ENCODE measurements around the gene SUGP2.
"Not testable (repeated sequence)": the region's sequence is repeated elsewhere in the genome, so short reads cannot be mapped to it uniquely, and the experiment has no call there.

Gene SUGP2

GRCh38 chr19:18961767-18962620 lies 71.3 kb downstream of the SUGP2 start:
- WGBS (ENCODE audit: insufficient coverage), result 26% methylated on average over 23 of the region's 26 CpGs
- H3K27ac ChIP-seq (ENCODE audit: insufficient read depth in 1 of 2, low read depth in 1 of 2, low read length in 2 of 2, poor library complexity in 1 of 2, severe bottlenecking in 2 of 2), result no peak overlapping the region
- ChIA-PET CTCF (no interaction called here), POLR2A (no interaction called here)
- no peaks in the 10 kb centered on the region for H3K9me3 ChIP-seq (ENCODE audit: control extremely low read depth in 1 of 5, control insufficient read depth in 4 of 5, insufficient read depth in 2 of 5, low read depth in 1 of 5, low read length in 4 of 5)
- H3K4me3 ChIP-seq (ENCODE audit: control insufficient read depth in 1 of 7, extremely low read depth in 1 of 7, insufficient read depth in 4 of 7, low read depth in 2 of 7, low read length in 6 of 7), result peak overlapping the region in 1 of 7 experiments; percentile 33
- H3K4me1 ChIP-seq (ENCODE audit: control extremely low read depth in 1 of 4, control insufficient read depth in 4 of 4, insufficient read depth in 4 of 4, low read length in 3 of 4), result peaks cover 0 to 8% (median 5%) of the 10 kb centered on the region in 4 experiments
- peaks cover 0 to 11% (median 2%) of the 10 kb centered on the region in 5 experiments for H3K27me3 ChIP-seq (replicated peaks in 2 of 5; ENCODE audit: control insufficient read depth in 4 of 5, insufficient read depth in 5 of 5, low read length in 4 of 5)
- no peaks in the 10 kb centered on the region for H3K36me3 ChIP-seq (ENCODE audit: control insufficient read depth in 4 of 4, insufficient read depth in 4 of 4, low read length in 3 of 4)
- peak in 2 of 3 donors; percentile 44 to 51 for DNase-seq

DNA sequence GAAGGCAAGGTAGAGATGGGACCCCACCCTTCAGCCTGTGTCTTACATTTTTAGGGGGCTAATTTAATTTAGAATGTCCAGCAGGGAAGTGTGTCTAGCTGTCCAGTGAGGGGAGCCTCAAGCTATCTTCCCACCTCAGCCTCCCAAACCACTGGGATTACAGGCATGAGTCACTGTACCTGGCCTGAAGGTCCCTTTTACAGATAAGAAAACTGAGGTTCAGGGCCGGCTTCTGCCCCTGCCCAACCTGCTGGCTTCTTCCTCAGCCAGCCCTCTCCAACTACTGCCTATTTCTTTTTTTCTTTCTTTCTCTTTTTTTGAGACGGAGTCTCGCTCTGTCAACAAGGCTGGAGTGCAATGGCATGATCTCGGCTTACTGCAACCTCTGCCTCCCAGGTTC lies 72.9 kb downstream of the SUGP2 start:
- Histone ChIP-seq H3K4me3 (ENCODE audit: control insufficient read depth in 1 of 7, extremely low read depth in 1 of 7, insufficient read depth in 4 of 7, low read depth in 2 of 7, low read length in 6 of 7) (no peak overlapping the region), H3K36me3 (ENCODE audit: control insufficient read depth in 4 of 4, insufficient read depth in 4 of 4, low read length in 3 of 4) (no peaks in the 10 kb centered on the region), H3K9me3 (ENCODE audit: control extremely low read depth in 1 of 5, control insufficient read depth in 4 of 5, insufficient read depth in 2 of 5, low read depth in 1 of 5, low read length in 4 of 5) (no peaks in the 10 kb centered on the region), H3K27me3 (replicated peaks in 2 of 5; ENCODE audit: control insufficient read depth in 4 of 5, insufficient read depth in 5 of 5, low read length in 4 of 5) (peaks cover 0 to 11% (median 2%) of the 10 kb centered on the region in 5 experiments), H3K4me1 (ENCODE audit: control extremely low read depth in 1 of 4, control insufficient read depth in 4 of 4, insufficient read depth in 4 of 4, low read length in 3 of 4) (peaks cover 0 to 6% (median 2%) of the 10 kb centered on the region in 4 experiments), H3K27ac (ENCODE audit: insufficient read depth in 1 of 2, low read depth in 1 of 2, low read length in 2 of 2, poor library complexity in 1 of 2, severe bottlenecking in 2 of 2) (no peak overlapping the region)
- ChIA-PET POLR2A (no interaction called here), CTCF (interaction anchor here (0.6 kb wide), 1 partner anchor 70 kb away, joined by 3 read pairs; no protein-coding TSS in a partner anchor)
- 90% methylated on average over 3 of the region's 4 CpGs for WGBS (ENCODE audit: insufficient coverage)
- no peak for DNase-seq

GRCh38 chr19:18955042-18955441 lies 78.3 kb downstream of the SUGP2 start:
- no peak overlapping the region for H3K27ac ChIP-seq (ENCODE audit: insufficient read depth in 1 of 2, low read depth in 1 of 2, low read length in 2 of 2, poor library complexity in 1 of 2, severe bottlenecking in 2 of 2)
- H3K9me3 ChIP-seq (ENCODE audit: control extremely low read depth in 1 of 5, control insufficient read depth in 4 of 5, insufficient read depth in 2 of 5, low read depth in 1 of 5, low read length in 4 of 5), result no peaks in the 10 kb centered on the region
- no peaks in the 10 kb centered on the region for H3K36me3 ChIP-seq (ENCODE audit: control insufficient read depth in 4 of 4, insufficient read depth in 4 of 4, low read length in 3 of 4)
- CTCF ChIA-PET, result interaction anchor here (1.3 to 1.6 kb wide), 2 partner anchors 8 to 32 kb away, joined by 3 to 6 read pairs; no protein-coding TSS in a partner anchor
- no peaks in the 10 kb centered on the region for H3K4me1 ChIP-seq (ENCODE audit: control extremely low read depth in 1 of 4, control insufficient read depth in 4 of 4, insufficient read depth in 4 of 4, low read length in 3 of 4)
- H3K4me3 ChIP-seq (ENCODE audit: control insufficient read depth in 1 of 7, extremely low read depth in 1 of 7, insufficient read depth in 4 of 7, low read depth in 2 of 7, low read length in 6 of 7), result no peak overlapping the region
- 97% methylated on average over 2 of the region's 2 CpGs for WGBS (ENCODE audit: insufficient coverage)
- DNase-seq, result no peak
- peaks cover 0 to 2% (median 0%) of the 10 kb centered on the region in 5 experiments for H3K27me3 ChIP-seq (replicated peaks in 2 of 5; ENCODE audit: control insufficient read depth in 4 of 5, insufficient read depth in 5 of 5, low read length in 4 of 5)
- POLR2A ChIA-PET, result no interaction called here

- CTCF ChIA-PET, result interaction anchor here (1.5 kb wide), 1 partner anchor 14 kb away, joined by 4 read pairs; no protein-coding TSS in a partner anchor
- Histone ChIP-seq H3K4me1 (ENCODE audit: control extremely low read depth in 1 of 4, control insufficient read depth in 4 of 4, insufficient read depth in 4 of 4, low read length in 3 of 4) (no peaks in the 10 kb centered on the region), H3K27me3 (replicated peaks in 2 of 5; ENCODE audit: control insufficient read depth in 4 of 5, insufficient read depth in 5 of 5, low read length in 4 of 5) (no peaks in the 10 kb centered on the region), H3K9me3 (ENCODE audit: control extremely low read depth in 1 of 5, control insufficient read depth in 4 of 5, insufficient read depth in 2 of 5, low read depth in 1 of 5, low read length in 4 of 5) (no peaks in the 10 kb centered on the region), H3K36me3 (ENCODE audit: control insufficient read depth in 4 of 4, insufficient read depth in 4 of 4, low read length in 3 of 4) (no peaks in the 10 kb centered on the region), H3K27ac (ENCODE audit: insufficient read depth in 1 of 2, low read depth in 1 of 2, low read length in 2 of 2, poor library complexity in 1 of 2, severe bottlenecking in 2 of 2) (no peak overlapping the region), H3K4me3 (ENCODE audit: control insufficient read depth in 1 of 7, extremely low read depth in 1 of 7, insufficient read depth in 4 of 7, low read depth in 2 of 7, low read length in 6 of 7) (no peak overlapping the region)
- POLR2A ChIA-PET, result interaction anchor here (0.6 kb wide), 1 partner anchor 18 kb away, joined by 3 read pairs; no protein-coding TSS in a partner anchor
- 97% methylated on average over 3 of the region's 3 CpGs for WGBS (ENCODE audit: insufficient coverage)
- DNase-seq, result no peak
Measured at GRCh38 chr19:18954094-18954493, 79.2 kb downstream of the SUGP2 start.

DNA sequence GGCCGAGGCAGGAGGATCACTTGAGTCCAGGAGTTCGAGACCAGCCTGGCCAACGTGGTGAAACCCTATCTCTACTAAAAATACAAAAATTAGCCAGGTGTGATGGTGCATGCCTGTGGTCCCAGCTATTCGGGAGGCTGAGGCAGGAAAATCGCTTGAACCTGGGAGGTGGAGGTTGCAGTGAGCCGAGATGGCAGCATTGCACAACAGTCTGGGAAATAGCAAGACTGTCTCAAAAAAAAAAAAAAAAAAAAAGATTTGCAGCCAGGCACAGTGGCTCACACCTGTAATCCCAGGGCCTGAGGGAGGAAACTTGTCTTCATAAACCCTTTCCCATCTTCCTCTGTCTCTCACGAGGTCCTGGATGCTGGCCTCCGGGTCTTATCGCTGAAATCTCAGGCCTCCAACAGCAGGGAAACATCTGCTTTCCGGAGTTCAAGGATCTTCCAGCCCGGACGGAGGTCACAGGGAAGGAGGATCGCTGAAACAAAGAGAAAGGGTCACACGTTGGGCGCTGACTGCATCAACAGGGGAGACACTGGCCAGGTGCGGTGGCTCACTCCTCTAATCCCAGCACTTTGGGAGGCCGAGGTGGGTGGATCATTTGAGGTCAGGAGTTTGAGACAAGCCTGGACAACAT lies 80.8 kb downstream of the SUGP2 start:
- H3K36me3 ChIP-seq (ENCODE audit: control insufficient read depth in 4 of 4, insufficient read depth in 4 of 4, low read length in 3 of 4); DNase-seq; H3K9me3 ChIP-seq (ENCODE audit: control extremely low read depth in 1 of 5, control insufficient read depth in 4 of 5, insufficient read depth in 2 of 5, low read depth in 1 of 5, low read length in 4 of 5); H3K27me3 ChIP-seq (replicated peaks in 2 of 5; ENCODE audit: control insufficient read depth in 4 of 5, insufficient read depth in 5 of 5, low read length in 4 of 5); CTCF ChIA-PET; POLR2A ChIA-PET; H3K4me3 ChIP-seq (ENCODE audit: control insufficient read depth in 1 of 7, extremely low read depth in 1 of 7, insufficient read depth in 4 of 7, low read depth in 2 of 7, low read length in 6 of 7); H3K4me1 ChIP-seq (ENCODE audit: control extremely low read depth in 1 of 4, control insufficient read depth in 4 of 4, insufficient read depth in 4 of 4, low read length in 3 of 4); H3K27ac ChIP-seq (ENCODE audit: insufficient read depth in 1 of 2, low read depth in 1 of 2, low read length in 2 of 2, poor library complexity in 1 of 2, severe bottlenecking in 2 of 2): not testable (repeated sequence)
- 66% methylated on average over 15 of the region's 17 CpGs for WGBS (ENCODE audit: insufficient coverage)

DNA sequence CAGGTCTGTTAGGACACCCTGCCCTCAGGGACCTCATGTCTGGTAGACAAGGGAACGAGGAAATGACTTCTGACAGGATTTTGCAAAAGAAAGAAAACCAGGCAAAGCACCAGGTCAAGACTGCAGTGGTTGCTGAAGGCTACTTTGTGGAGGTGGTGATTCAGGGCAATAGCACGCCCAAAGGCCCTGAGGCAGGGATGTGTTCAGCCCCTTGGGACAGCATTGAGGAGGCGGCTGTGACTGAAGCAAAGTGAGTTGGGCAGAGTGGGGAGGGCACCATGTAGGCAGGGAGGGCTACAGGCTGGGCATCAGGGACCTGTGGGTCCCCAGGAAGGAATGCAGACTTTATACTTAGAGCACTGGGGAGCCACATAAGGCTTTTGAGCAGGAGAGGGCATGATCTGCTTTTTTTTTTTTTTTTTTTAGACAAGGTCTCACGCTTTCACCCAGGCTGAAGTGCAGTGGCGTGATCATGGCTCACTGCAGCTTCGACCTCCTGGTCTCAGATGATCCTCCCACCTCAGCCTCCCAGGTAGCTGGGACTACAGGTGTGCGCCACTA lies 81.5 kb downstream of the SUGP2 start:
- CTCF ChIA-PET, result no interaction called here

GRCh38 chr19:18949858-18950257 lies 83.5 kb downstream of the SUGP2 start:
- CTCF ChIA-PET, result no interaction called here
- Histone ChIP-seq H3K9me3 (ENCODE audit: control extremely low read depth in 1 of 5, control insufficient read depth in 4 of 5, insufficient read depth in 2 of 5, low read depth in 1 of 5, low read length in 4 of 5) (no peaks in the 10 kb centered on the region), H3K4me3 (ENCODE audit: control insufficient read depth in 1 of 7, extremely low read depth in 1 of 7, insufficient read depth in 4 of 7, low read depth in 2 of 7, low read length in 6 of 7) (no peak overlapping the region), H3K36me3 (ENCODE audit: control insufficient read depth in 4 of 4, insufficient read depth in 4 of 4, low read length in 3 of 4) (no peaks in the 10 kb centered on the region), H3K27me3 (replicated peaks in 2 of 5; ENCODE audit: control insufficient read depth in 4 of 5, insufficient read depth in 5 of 5, low read length in 4 of 5) (no peaks in the 10 kb centered on the region), H3K27ac (ENCODE audit: insufficient read depth in 1 of 2, low read depth in 1 of 2, low read length in 2 of 2, poor library complexity in 1 of 2, severe bottlenecking in 2 of 2) (no peak overlapping the region), H3K4me1 (ENCODE audit: control extremely low read depth in 1 of 4, control insufficient read depth in 4 of 4, insufficient read depth in 4 of 4, low read length in 3 of 4) (no peaks in the 10 kb centered on the region)
- WGBS (ENCODE audit: insufficient coverage), result 100% methylated on average over 2 of the region's 3 CpGs
- POLR2A ChIA-PET, result no interaction called here
- no peak for DNase-seq

More for the DNA sequence above, 81.5 kb downstream of the SUGP2 start:
- no peaks in the 10 kb centered on the region for H3K36me3 ChIP-seq (ENCODE audit: control insufficient read depth in 4 of 4, insufficient read depth in 4 of 4, low read length in 3 of 4)
- H3K9me3 ChIP-seq (ENCODE audit: control extremely low read depth in 1 of 5, control insufficient read depth in 4 of 5, insufficient read depth in 2 of 5, low read depth in 1 of 5, low read length in 4 of 5), result no peaks in the 10 kb centered on the region
- POLR2A ChIA-PET, result no interaction called here
- no peaks in the 10 kb centered on the region for H3K4me1 ChIP-seq (ENCODE audit: control extremely low read depth in 1 of 4, control insufficient read depth in 4 of 4, insufficient read depth in 4 of 4, low read length in 3 of 4)
- no peaks in the 10 kb centered on the region for H3K27me3 ChIP-seq (replicated peaks in 2 of 5; ENCODE audit: control insufficient read depth in 4 of 5, insufficient read depth in 5 of 5, low read length in 4 of 5)
- 94% methylated on average over 7 of the region's 7 CpGs for WGBS (ENCODE audit: insufficient coverage)
- H3K27ac ChIP-seq (ENCODE audit: insufficient read depth in 1 of 2, low read depth in 1 of 2, low read length in 2 of 2, poor library complexity in 1 of 2, severe bottlenecking in 2 of 2), result no peak overlapping the region
- no peak for DNase-seq
- H3K4me3 ChIP-seq (ENCODE audit: control insufficient read depth in 1 of 7, extremely low read depth in 1 of 7, insufficient read depth in 4 of 7, low read depth in 2 of 7, low read length in 6 of 7), result no peak overlapping the region

Data from common myeloid progenitor, CD34-positive (primary cell).